Measurements from ENCODE around the gene GPLD1. TPM values are rescaled to one million over a fixed set of nuclear protein-coding genes. Genes with fewer than 3 reads are reported as not detected.

Gene GPLD1
- total and polyA plus RNA-seq, 10 donors, result 0.15 to 4.3 (median 1.8) TPM

DNA sequence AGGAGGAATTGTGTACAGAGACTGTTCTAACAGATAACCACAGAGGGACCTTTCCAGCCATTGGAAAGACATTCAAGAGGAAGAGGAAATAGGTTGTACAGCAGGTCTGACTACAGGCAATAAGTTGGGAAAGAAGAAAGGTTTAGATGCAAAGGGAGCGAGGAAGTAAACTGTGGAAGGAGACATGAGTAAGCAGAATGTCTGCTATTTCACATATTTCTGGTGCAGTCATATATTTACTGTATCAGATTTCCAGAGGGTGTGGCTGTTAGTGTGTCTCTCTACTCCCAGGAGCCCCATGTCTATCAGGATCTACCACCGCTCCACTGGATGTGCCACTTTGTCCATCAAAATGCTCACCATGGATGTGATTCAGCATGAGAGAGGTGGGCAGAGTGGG is 60.8 kb downstream of the GPLD1 start:
- TF ChIP-seq POLR2AphosphoS5 (IDR thresholded peaks at IDR 0.05) (no peak), POLR2A (IDR thresholded peaks at IDR 0.05) (no peak)
- TF ChIP-seq, protein P1, sequence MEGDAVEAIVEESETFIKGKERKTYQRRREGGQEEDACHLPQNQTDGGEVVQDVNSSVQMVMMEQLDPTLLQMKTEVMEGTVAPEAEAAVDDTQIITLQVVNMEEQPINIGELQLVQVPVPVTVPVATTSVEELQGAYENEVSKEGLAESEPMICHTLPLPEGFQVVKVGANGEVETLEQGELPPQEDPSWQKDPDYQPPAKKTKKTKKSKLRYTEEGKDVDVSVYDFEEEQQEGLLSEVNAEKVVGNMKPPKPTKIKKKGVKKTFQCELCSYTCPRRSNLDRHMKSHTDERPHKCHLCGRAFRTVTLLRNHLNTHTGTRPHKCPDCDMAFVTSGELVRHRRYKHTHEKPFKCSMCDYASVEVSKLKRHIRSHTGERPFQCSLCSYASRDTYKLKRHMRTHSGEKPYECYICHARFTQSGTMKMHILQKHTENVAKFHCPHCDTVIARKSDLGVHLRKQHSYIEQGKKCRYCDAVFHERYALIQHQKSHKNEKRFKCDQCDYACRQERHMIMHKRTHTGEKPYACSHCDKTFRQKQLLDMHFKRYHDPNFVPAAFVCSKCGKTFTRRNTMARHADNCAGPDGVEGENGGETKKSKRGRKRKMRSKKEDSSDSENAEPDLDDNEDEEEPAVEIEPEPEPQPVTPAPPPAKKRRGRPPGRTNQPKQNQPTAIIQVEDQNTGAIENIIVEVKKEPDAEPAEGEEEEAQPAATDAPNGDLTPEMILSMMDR (IDR thresholded peaks at IDR 0.05 in 8 of 11, conservative IDR thresholded peaks at IDR 0.05 in 3 of 11), result no peak
- intact Hi-C loops (cut with DNase I; ENCODE audit: low total_unique reads), result no loop called here
- Histone ChIP-seq H3K4me3 (no peak overlapping the region), H3K27me3 (replicated peaks in 1 of 7) (no peaks in the 10 kb centered on the region), H3K9me3 (no peaks in the 10 kb centered on the region), H3K36me3 (peaks cover 0 to 43% (median 27%) of the 10 kb centered on the region in 6 donors), H3K4me1 (no peaks in the 10 kb centered on the region), H3K27ac (no peak overlapping the region)
- WGBS, 5 donors, result 76 to 99% (median 92%) methylated on average over 2 of the region's 2 CpGs
- no peak for DNase-seq

DNA sequence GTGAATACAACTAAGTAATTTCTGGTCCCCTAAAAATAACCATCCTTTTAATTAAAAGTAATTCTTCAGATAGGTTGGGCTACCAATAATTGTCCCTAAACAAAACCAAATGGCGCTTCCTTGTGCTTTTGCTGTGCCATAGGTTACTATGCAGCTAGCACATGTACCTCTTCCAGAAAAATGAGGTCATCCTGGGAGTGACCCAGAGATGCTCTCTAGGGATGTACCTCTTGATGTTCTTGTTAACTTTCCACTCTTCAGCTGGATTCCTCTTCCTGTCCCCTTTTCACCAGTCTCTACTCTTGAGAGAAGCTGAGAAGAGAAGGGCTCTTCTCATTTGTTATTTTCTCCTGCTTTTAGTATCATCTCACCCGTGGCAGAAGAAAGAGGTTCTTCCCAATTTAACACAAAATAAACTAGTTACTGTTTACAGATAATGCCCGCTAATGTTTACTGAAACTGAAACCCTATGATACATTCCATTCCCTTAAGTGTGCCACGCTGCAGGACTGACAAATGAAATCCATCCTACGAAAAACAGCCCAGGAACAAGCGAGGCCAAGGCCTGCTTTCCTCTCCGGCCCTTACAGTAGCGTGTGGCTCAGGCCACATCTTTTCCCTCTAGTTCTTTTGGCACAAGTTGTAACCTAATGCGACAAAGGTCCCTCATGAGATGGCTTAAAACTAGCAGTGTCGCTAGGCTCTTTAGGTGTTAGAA is 62.5 kb downstream of the GPLD1 start:
- Histone ChIP-seq H3K4me1 (no peaks in the 10 kb centered on the region), H3K36me3 (peaks cover 0 to 60% (median 43%) of the 10 kb centered on the region in 6 donors), H3K27ac (no peak overlapping the region), H3K27me3 (replicated peaks in 1 of 7) (no peaks in the 10 kb centered on the region), H3K9me3 (no peaks in the 10 kb centered on the region), H3K4me3 (no peak overlapping the region)
- intact Hi-C loops (cut with DNase I; ENCODE audit: low total_unique reads), result no loop called here
- 84 to 93% (median 92%) methylated on average over 10 of the region's 10 CpGs for WGBS, 5 donors
- no peak for DNase-seq
- TF ChIP-seq, protein P1 (IDR thresholded peaks at IDR 0.05 in 8 of 11, conservative IDR thresholded peaks at IDR 0.05 in 3 of 11), result no peak
- TF ChIP-seq POLR2AphosphoS5 (IDR thresholded peaks at IDR 0.05), result no peak
- TF ChIP-seq POLR2A (IDR thresholded peaks at IDR 0.05), result no peak

DNA sequence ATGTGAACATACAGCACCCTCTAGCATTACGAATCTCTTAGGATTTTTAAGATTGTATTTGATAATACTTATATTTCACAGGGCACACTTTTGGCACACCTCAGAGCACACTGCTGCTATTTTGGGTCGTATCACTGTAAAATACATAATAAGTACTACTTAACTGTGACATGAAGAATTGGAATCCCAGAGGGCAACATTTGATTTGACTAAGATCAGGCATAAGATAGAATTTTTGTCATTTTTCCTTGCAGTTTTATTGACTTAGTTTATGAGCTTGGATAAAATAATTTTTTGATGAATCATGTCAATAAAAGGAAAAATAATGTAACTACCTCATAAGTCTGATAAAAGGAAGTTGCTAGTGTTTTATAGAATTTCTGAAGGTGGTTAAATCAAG is 64.3 kb downstream of the GPLD1 start:
- peaks cover 0 to 78% (median 58%) of the 10 kb centered on the region in 6 donors for H3K36me3 ChIP-seq
- H3K27ac ChIP-seq, result no peak overlapping the region
- 87 to 96% (median 87%) methylated on average over 2 of the region's 2 CpGs for WGBS, 5 donors
- intact Hi-C loops (cut with DNase I; ENCODE audit: low total_unique reads), result no loop called here
- H3K9me3 ChIP-seq, result no peaks in the 10 kb centered on the region
- no peaks in the 10 kb centered on the region for H3K4me1 ChIP-seq
- TF ChIP-seq POLR2AphosphoS5 (IDR thresholded peaks at IDR 0.05), result no peak
- no peak for DNase-seq
- no peaks in the 10 kb centered on the region for H3K27me3 ChIP-seq (replicated peaks in 1 of 7)
- H3K4me3 ChIP-seq, result no peak overlapping the region

DNA sequence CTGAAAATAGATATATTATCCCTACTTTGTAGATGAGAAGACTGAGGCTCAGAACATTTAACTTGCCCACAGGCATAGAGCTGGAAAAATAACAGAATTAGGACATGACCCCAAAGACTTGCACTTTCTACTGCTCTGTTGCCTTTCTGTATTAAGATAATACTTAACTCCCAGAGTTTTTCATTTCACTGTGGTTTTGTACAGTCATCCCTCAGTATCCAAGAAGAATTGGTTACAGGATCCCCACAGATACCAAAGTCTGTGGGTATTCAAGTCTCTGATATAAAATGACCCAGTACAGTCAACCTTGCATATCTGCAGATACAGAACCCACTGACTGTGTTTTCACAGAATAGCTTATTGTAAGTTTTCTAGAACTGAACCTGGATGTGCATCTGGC is 69.9 kb downstream of the GPLD1 start:
- intact Hi-C loops (cut with DNase I; ENCODE audit: low total_unique reads), result no loop called here
- H3K9me3 ChIP-seq, result no peaks in the 10 kb centered on the region
- H3K27ac ChIP-seq, result no peak overlapping the region
- DNase-seq, result no peak
- no peaks in the 10 kb centered on the region for H3K27me3 ChIP-seq (replicated peaks in 1 of 7)
- no peak overlapping the region for H3K4me3 ChIP-seq
- peaks cover 0 to 100% (median 95%) of the 10 kb centered on the region in 6 donors for H3K36me3 ChIP-seq
- no peak for TF ChIP-seq POLR2AphosphoS5 (IDR thresholded peaks at IDR 0.05)
- TF ChIP-seq POLR2A (IDR thresholded peaks at IDR 0.05), result no peak
- TF ChIP-seq, protein P1 (IDR thresholded peaks at IDR 0.05 in 8 of 11, conservative IDR thresholded peaks at IDR 0.05 in 3 of 11), result no peak
- no peaks in the 10 kb centered on the region for H3K4me1 ChIP-seq
